GM21529 (cell line): ENCODE measurements around the gene IL37.
"Not testable (repeated sequence)": the region's sequence is repeated elsewhere in the genome, so short reads cannot be mapped to it uniquely, and the experiment has no call there.

Experiments
- ATAC-seq: cut with Tn5 transposase; IDR thresholded peaks from one replicate; pipeline ENCODE4 v1.9.1; 2021; ENCODE audit not compliant: unreplicated experiment

Gene IL37

DNA sequence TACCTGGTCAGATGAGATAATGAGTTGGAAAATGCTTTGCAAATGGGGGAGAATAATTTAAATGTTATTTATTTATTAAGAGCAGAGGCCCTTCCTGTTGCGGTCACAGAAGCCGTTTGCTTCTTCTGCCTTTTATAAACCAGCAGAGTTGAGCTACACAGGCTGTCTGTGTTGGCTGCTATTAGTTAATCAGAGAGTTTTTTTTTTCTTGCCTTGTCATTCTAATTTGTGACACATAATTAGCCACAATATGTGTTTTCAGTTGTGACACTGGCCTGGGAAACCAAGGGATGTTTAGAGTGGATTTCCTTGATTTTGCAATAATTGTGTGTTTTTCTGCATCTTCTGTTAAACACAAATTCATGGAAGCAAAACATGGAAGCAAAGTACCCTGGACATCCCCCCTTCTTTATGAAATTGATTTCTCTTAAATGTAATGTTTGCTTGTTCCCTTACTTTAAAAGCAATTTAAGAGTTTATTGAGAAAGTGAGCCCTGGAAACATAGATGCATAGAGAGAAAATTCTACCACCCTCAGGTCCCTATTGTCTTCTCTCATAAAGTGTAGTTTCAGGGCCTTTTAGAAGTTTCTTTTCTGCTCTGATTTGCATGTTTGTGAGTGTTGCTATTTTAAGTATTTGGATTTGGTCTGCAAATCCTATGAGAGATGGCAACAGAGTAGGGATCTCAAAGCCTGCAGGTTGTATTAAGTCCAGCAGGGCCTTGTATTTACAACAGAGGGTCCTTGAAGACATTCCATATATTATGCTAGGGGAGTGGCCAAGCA, 22.8 kb upstream of the IL37 start:
- peak; percentile 51 for ATAC-seq

DNA sequence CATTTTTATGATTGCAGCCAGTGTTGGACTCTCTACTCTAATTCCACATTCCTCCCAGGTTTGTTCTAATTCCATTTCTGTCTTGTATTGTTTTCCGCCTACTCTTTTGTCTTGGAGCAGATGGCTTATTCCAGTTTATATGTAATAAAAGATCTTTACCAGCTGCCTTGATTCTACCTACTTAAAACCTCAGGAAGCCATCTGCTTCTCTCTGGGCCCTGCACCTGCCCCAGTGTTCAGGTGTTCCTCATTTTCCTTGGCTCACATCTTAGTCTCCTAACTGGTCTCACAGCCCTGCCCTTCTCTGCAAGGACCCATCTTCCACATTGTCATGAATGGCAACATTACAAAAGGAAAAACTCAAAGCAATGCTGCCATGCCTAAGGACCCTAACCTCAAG, 21.0 kb upstream of the IL37 start:
- ATAC-seq: no peak

DNA sequence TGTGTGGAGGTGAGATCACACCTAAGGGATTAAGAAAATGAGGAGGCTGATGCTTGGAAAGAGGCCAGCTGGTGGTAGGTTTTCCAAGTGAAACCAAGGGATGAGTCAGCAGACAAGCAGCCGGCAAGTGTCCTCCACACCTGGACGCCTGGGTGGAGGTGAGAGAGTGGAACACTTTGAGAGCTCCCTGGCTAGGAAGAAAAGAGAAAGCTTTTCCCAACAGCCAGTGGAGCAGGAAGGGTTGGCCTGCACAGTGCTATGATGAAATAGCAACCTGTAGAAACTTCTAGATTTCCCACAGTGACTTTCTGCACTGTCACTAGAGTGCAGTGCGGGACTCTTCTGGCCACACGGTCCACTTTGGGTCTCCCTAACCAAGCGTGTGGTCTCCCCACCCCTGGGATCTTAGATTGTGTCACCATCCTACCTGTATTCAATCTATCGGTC, 19.6 kb upstream of the IL37 start:
- ATAC-seq: no peak

DNA sequence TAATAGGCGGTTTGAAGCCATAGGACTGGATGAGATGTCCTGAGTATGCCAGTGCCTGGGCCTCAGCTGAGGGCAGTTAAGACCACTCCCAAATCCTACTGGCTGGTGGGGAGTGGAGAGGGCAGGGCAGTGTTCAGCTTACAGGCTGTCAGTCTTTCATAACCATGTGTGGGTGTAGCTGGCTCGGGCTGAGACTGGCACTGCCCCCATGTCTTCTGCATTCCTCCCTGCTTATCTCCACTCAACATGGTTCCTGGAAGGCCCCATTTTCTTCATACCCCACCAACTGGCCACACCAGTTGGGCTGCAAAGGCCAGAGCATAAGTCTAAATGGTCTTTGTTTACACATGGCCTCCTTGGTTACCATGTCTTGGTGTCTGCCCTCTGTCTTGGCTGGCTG, 17.2 kb upstream of the IL37 start:
- no peak for ATAC-seq

DNA sequence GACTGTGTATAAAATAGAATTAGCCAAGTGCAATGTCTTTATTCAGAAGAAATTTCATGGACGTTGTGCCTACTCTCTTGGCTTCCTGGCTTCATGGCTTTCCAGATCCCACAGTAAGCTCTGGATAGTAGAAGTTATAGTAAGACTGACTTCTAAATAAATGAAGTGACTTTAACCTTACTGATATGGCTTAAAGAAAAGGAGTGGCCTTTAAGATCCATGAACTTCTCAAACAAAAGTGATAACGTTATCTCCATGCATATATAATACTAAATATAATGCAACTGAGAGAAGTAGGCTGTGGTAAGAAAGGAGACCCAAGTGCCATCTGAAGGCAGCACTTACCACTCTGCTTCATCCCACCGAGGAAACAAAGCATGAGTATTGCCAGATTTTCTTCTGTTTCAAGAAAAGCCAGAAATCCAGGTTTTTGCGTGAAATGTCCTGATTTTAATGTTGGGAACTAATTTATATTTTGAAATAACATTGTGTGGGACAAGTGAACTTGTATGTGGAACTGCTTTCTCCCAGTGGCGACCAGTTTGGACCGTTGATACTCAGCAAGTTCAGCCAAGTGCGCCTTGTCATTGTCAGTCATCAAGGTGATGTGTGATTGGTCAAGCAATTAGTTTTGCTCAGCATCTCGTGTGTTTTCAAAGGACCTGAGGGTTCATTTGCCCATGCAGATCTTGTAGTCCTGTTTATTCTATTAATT, 13.9 kb upstream of the IL37 start:
- no peak for ATAC-seq

GRCh38 chr2:112897624-112897978, 13.4 kb upstream of the IL37 start:
- ATAC-seq: no peak

GRCh38 chr2:112901431-112902065, 9.4 kb upstream of the IL37 start:
- ATAC-seq: not testable (repeated sequence)

DNA sequence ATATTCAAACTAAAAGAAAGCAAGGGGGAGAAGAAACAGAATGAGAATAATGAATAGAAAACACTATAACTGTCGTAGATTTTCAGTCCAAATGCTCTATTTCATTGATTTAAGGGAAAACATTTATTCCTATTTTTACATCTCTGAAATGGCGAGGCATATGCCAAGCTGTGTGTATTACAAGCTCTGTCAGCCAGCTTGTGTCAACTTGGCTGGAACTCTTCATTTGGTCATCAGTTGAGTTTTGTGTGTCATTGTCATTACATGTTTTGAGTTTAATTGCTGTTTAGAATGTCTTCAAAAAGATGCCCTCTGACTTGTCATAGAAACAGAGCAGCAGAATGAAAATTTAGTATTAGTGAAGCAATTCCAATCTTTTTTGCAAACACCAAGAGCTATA, 8.1 kb upstream of the IL37 start:
- ATAC-seq: no peak

GRCh38 chr2:112904883-112905282, 6.1 kb upstream of the IL37 start:
- ATAC-seq: no peak

DNA sequence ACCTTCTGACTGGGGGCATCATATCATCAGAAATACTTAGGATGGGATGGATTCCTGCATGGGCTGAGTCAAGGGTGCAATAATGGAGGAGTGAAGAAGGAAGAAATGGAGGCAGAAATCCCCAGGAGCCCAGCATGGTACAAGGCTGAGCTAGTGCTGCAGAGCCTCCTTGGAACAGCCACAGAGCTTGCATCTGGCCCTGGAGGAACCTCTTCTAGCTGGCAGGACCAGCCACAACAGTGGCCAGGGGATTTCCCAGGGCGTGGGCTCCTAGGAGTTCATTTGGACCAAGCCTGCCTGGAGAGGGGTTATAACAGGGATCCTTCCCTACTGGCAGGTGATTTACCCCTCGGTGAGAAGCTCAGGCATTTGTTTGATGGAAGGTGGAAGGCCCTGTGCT, 4.7 kb upstream of the IL37 start:
- ATAC-seq: no peak

DNA sequence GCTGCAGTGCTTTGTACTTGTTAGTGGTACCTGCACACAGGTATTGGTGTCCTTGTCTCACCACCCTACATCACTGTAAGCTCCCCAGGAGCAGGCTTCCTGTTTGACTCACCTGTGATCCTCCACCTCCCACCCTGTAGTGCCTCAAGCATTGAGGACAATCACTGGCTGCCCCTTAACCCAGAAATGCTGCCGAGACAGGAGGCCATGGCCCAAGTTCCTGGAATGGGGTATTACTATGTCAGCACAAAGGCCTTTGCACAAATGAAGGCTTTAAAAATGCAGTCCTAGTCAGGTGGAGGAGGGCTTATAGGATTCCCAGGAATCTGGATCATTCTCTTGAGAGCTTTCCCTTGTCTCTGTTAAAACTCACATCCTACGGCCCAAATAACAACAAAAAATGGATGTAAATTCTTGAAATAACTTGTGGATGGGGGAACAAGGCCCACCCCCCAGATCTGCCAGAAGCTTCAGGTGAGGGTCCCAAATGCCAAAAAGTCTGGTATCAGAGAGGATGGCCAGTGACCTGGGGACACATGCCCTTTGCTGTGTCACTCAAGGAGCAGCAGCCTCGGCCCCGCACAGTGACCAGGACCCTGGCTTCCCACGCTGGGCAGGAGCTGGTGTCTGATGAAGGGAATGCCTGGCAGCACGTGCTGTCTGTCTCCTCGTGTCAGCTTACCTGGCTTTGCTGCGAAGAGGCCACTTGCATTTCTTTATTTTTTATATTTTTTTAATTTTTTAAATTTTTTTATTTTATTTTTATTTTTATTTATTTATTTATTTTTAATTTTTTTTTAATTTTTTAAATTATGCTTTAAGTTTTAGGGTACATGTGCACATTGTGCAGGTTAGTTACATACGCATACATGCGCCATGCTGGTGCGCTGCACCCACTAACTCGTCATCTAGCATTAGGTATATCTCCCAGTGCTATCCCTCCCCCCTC, 3.7 kb upstream of the IL37 start:
- no peak for ATAC-seq

- ATAC-seq: not testable (repeated sequence)
These were observed 2.4 kb upstream of the IL37 start for GRCh38 chr2:112908559-112908958.

GRCh38 chr2:112910219-112910618, 746 bp upstream of the IL37 start:
- no peak for ATAC-seq

- no peak for ATAC-seq
These were observed 1.4 kb downstream of the IL37 start for GRCh38 chr2:112912403-112912802.

GRCh38 chr2:112915300-112916144, 4.6 kb downstream of the IL37 start:
- no peak for ATAC-seq

- ATAC-seq: peak; percentile 41
These were observed 5.2 kb downstream of the IL37 start for GRCh38 chr2:112916145-112916571.

- ATAC-seq: peak; percentile 82
These were observed 5.8 kb downstream of the IL37 start for GRCh38 chr2:112916625-112917247.

DNA sequence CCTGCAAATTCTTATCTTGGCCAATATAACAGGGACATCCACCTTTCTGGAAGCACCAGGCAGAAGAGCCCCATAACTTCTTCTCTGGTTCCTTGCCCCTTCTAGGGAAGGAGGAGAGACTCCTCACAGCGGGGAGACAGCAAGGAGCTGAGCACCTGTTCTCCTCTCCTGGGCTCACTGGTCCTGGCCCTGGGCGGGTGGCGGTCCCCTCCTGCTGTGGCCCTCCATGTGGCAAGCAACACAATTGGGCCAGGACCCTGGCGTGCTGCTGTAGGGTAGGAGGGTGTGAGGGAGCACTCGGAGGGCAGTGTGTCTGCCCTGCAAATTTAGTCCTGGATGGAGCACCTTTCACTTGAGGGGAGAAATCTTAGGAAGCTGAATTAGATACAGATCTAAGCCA, 6.9 kb downstream of the IL37 start:
- ATAC-seq: no peak

DNA sequence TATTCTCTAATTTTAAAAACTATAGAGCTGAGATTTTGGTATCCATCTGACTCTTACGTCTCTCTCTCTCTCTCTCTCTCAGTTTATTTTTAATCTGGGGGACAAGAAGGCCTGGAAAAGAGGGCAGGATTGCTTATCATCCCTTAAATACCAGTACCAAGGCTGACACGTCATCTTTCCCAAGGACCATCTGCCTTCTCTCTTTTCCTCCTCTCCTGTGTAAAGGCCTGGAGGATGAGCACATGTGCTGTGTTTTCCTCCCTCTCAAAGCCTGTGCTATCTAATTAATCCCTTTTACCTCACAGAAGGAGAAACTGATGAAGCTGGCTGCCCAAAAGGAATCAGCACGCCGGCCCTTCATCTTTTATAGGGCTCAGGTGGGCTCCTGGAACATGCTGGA, 7.3 kb downstream of the IL37 start:
- no peak for ATAC-seq

- ATAC-seq: no peak
These were observed 8.1 kb downstream of the IL37 start for GRCh38 chr2:112919086-112919485.
